GM19351 (cell line): ENCODE data around the gene CNN2.
A peak's percentile ranks its signal among the peaks of the same experiment; 100 is the strongest.

Experiments
- ATAC-seq: cut with Tn5 transposase; IDR thresholded peaks from one replicate; pipeline ENCODE4 v1.9.1; 2021; ENCODE audit warnings: mild to moderate bottlenecking, moderate library complexity; ENCODE audit not compliant: unreplicated experiment

The CNN2 gene

GRCh38 chr19:1026783-1027649 is 608 bp downstream of the CNN2 start:
- ATAC-seq, result no peak

GRCh38 chr19:1027650-1028061 is 1.2 kb downstream of the CNN2 start:
- no peak for ATAC-seq

- ATAC-seq, result no peak
Observed at GRCh38 chr19:1028062-1028926, 1.9 kb downstream of the CNN2 start.

- no peak for ATAC-seq
Observed at GRCh38 chr19:1032264-1032867, 6.0 kb downstream of the CNN2 start.

- no peak for ATAC-seq
Observed at GRCh38 chr19:1035998-1036621, 9.7 kb downstream of the CNN2 start.

- ATAC-seq, result no peak
Observed at GRCh38 chr19:1037621-1038064, 11.2 kb downstream of the CNN2 start.

- no peak for ATAC-seq
Observed at GRCh38 chr19:1038978-1039645, 12.7 kb downstream of the CNN2 start.

GRCh38 chr19:1039646-1040475 is 13.5 kb downstream of the CNN2 start, which contains the start of gene ABCA7:
TSS of gene ABCA7 (plus strand) at chr19:1040107. CDS start at chr19:1041362, 1,255 bp downstream.
- ATAC-seq, result peak; percentile 74

GRCh38 chr19:1040476-1041271 is 14.3 kb downstream of the CNN2 start:
- peak; percentile 56 for ATAC-seq

- no peak for ATAC-seq
Observed at GRCh38 chr19:1041272-1041834, 14.9 kb downstream of the CNN2 start.

- no peak for ATAC-seq
Observed at GRCh38 chr19:1041835-1042685, 15.7 kb downstream of the CNN2 start.

GRCh38 chr19:1042689-1043511 is 16.5 kb downstream of the CNN2 start:
- ATAC-seq, result no peak

- no peak for ATAC-seq
Observed at GRCh38 chr19:1045247-1045603, 18.8 kb downstream of the CNN2 start.

GRCh38 chr19:1046117-1046626 is 19.8 kb downstream of the CNN2 start:
- no peak for ATAC-seq

- no peak for ATAC-seq
Observed at GRCh38 chr19:1046836-1047695, 20.7 kb downstream of the CNN2 start.
